HG03175 (cell line): ENCODE data around the gene JUNB.

Experiments
- ATAC-seq: cut with Tn5 transposase; IDR thresholded peaks from one replicate; pipeline ENCODE4 v1.9.1; 2021; ENCODE audit warnings: mild to moderate bottlenecking, moderate library complexity; ENCODE audit not compliant: unreplicated experiment

Gene JUNB

GRCh38 chr19:12840091-12841079, 49.1 kb downstream of the JUNB start:
- ATAC-seq: no peak

- ATAC-seq: no peak
These were observed 49.8 kb downstream of the JUNB start for GRCh38 chr19:12841094-12841493.

- ATAC-seq: no peak
These were observed 51.2 kb downstream of the JUNB start for GRCh38 chr19:12842511-12842910.
